DMS53 treated with DMSO at 0.1 percent for 48 hours (cell line): ENCODE measurements around the gene CDHR5.
"Not testable (repeated sequence)": the region's sequence is repeated elsewhere in the genome, so short reads cannot be mapped to it uniquely, and the experiment has no call there.

ENCODE experiments used
- DNase-seq: peaks from one replicate; lab custom pipeline; 2025; ENCODE audit not compliant: unreplicated experiment; lab: John Stamatoyannopoulos, UW

The CDHR5 gene, protein sequence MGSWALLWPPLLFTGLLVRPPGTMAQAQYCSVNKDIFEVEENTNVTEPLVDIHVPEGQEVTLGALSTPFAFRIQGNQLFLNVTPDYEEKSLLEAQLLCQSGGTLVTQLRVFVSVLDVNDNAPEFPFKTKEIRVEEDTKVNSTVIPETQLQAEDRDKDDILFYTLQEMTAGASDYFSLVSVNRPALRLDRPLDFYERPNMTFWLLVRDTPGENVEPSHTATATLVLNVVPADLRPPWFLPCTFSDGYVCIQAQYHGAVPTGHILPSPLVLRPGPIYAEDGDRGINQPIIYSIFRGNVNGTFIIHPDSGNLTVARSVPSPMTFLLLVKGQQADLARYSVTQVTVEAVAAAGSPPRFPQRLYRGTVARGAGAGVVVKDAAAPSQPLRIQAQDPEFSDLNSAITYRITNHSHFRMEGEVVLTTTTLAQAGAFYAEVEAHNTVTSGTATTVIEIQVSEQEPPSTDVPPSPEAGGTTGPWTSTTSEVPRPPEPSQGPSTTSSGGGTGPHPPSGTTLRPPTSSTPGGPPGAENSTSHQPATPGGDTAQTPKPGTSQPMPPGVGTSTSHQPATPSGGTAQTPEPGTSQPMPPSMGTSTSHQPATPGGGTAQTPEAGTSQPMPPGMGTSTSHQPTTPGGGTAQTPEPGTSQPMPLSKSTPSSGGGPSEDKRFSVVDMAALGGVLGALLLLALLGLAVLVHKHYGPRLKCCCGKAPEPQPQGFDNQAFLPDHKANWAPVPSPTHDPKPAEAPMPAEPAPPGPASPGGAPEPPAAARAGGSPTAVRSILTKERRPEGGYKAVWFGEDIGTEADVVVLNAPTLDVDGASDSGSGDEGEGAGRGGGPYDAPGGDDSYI

DNA sequence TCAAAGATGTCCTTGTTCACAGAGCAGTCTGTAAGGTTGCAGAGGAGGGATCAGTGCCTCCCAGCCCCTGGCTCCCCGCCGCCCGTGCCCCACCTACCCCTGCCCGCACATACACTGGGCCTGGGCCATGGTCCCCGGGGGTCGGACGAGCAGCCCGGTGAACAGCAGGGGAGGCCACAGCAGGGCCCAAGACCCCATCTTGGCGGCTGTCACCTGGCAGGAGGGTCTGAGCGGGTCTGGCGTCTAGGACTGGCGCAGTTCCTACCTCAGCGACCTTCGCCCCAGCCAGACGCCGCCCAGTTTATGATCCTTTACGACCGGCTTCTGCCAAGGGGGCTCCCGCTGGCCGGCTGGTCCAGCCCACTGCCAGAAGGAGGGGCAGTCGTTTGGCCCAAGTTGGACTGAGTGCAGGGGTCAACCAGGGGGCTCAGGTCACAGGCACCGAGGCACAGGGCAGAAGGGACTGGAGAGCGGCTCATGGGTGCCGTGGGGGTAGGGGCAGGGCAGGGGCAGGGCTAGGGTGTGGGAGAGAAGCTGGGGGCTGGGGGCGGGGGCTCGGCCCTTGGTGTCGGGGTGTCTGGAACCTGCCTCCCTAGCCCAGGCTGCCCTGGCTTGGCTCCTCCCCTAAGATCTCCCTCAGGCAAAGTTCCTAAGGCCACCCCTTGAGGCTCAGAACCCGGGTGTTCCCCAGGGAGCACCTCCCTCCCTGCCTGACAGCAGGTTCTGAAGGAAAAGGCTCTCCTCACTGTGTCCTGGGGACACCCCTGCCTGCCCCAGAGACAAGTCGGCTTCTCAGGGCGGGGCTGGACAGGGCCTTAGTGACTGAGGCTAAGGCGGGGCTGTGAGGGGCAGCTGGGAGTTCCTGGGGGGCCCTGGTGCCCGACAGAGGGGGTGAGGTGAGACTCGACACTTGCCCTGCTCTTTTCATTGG is at the start of gene CDHR5:
Gene CDHR5 (minus strand): TSS at position 251 of the 931 bp plus-strand sequence. CDS start 53 bp downstream, at position 198.
- no peak for DNase-seq

DNA sequence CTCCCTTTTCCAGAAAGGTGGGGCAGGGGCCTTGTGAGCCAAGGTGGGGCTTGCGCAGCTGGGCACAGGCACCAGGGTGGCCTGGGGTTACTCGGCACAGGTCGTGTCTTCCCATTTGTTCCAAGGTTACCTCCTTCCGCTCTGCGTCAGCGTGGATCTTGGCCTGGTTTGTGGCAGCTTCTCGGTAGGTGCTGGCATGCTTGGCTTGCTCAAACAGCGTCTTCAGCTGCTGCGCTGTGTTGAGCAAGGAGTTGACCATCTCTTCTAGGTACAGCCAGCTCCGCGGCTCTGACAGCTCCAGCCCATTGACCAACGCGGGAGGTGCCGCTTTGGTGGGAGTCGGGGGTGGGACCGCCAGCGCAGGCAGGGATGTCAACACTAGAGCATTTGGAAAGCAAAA is 49.7 kb upstream of the CDHR5 start:
- no peak for DNase-seq

DNA sequence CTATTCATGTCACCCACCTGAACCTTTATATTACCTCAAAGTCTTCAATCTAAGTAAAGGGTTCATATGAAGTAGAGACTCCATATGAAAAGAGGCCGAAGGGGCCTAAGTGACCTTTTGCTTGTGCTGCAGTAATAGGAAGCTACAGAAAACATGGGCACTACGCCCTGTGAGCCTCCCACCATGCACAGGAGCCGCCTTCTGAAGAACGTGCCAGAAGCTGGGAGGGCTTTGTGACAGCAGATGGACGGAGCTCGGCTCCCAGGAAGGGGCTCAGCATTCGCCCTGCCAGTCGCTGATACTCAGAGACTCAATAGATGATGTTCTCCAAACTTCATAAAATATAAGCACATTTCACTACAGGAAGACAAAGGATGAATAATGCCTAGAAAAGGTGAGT is 49.1 kb upstream of the CDHR5 start:
- DNase-seq = no peak

DNA sequence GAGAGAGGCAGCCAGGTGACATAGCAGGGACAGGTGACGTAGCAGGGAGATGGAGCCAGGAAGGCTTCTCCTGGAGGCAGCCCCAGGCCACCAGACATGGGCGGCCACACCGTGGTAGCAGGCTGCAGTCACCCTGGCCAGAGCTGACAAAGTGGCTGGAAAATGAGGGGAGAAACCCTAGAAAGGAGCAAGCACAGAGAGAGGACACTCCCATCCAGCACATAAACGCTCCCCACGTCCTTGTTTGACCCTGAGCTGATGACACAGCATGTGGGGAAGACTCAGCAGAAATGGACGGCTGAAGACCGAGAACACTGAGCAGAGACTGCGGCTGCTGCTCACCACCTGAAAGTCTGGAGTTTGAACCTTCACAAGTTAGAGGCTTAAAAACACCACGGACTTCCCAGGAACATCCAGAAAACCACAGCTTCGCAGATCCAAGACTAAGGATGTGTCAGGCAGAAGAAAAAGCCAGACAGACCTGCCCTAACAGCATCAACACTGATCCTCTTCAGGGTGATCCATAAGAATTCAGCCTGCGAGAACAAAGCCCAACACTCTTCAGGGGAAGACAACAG is 41.0 kb upstream of the CDHR5 start:
- DNase-seq = no peak

DNA sequence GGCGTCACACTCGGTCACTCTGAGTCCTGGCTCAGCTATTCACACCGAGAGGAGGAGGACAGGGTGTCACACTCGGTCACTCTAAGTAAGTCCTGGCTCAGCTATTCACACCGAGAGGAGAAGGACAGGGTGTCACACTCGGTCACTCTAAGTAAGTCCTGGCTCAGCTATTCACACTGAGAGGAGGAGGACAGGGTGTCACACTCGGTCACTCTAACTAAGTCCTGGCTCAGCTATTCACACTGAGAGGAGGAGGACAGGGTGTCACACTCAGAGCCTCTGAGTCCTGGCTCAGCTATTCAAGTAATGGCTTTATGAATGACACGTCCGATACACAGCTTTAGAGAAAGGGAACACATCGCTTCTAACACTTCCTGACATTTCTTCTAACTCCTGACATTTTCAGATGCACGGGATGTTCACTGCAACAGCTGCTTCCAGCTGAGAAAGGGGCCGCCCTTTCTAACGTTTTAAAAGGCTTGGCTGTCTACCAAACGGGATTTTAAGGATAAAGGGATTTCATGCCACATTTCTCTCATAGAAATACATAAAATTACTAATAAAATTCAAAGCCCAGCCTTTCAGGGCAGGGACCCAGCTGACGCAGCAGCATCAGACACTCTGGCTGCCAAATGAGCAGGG is 40.4 kb upstream of the CDHR5 start:
- DNase-seq = no peak

DNA sequence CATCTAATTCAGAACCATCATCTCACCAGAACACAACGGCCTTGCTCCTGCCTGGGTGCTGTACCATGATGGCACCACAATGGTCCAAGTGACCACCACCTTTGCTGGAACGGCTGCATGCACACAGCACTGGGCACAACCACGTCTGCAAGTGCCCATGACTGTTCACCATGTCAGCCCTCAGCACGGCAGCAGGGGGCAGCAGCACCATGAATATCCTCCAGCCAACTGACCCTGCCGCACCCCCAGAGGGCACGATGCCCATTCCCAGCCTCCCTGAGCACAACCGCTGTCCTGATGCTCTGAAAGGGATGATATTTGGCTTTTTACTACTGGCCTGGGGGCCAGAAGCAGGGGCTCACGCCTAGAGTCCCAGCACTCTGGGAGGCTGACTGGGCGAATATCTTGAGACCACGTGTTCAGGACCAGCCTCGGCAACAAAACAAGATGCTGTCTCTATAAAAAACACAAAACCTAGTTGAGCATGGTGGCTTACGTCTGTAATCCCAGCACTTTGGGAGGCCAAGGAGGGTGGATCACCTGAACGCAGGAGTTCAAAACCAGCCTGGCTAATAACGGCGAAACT is 38.0 kb upstream of the CDHR5 start:
- DNase-seq = peak; percentile 21

DNA sequence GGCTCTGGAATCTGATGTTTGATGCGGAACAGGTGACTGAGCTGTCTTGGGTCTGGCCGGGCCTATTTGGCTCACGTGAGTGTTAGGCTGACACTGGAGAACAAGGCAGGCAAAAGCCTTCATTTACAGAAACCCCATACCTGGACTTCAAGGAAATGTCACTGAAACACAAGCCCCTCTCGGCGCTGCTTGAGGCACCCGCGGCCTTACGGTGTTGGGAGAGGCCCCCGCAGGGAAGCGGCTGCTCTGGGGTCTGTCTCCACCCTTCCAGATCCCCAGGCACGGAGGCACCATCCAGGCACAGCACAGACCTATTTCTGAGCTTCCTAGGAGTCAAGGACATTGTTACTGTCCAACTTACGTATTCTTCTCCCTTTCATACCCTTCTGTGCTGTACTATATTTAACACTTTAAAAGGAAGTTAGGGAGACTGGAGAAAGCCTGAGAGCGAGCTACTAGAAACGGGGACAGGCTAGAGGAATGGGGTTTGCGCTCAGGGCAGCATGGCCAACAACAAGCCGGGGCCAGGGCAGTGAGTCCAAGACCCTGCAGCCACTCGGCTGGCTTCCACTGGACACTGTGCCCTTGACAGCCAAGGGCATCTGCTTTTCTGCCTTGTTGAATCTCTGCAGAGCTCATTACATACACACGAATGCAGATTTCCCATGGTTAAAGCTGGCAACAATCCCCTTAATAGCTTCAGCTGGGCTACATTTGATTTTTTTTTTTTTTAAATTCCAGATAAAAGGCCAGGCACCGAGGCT is 36.1 kb upstream of the CDHR5 start:
- DNase-seq = no peak

DNA sequence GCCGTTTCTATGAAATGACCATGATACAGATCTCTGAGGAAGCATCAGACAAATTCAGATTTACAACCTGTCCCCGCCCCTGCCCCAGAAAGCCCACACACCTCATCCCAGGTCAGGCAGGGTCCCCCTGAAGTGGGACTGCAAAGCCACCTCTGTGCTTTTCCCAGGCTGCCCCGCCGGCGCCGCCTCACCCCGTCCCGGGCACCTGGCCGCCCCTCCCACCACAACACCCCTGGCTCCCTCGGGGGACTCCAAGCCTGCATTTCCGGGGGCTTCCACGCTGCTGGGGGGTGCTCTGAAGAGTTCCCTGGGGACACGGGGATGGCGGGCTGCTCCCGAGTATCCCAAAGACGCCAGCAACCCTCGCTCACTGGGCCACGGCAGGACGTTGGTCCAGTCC is 35.5 kb upstream of the CDHR5 start:
- DNase-seq = no peak

DNA sequence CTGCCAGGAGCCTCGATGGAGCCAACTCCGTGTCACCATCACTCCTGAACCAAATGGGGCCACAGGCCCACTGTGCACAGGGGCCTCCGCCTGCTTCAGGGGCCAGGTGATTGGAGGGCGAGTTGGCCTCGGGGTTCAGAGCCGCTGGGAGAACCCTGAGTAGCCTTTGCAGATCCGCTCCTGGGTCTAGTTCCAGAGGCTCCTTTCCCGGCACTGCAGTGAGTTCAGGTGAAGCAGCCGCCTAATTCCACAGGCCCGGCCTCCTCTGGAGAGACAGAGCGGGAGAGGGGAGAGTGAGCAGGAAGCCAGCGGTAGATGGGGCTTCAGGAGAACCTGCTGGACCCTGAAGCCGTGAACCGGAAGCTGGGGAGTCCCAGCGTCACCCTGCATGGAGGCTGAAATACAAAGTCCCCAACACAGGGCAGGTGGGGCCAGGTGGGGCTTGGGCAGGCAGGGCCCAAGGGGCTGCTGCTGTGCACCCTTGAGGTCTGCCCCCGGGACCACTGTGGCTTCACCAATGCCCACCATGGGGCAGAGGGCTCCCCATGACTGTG is 34.9 kb upstream of the CDHR5 start:
- DNase-seq = no peak

DNA sequence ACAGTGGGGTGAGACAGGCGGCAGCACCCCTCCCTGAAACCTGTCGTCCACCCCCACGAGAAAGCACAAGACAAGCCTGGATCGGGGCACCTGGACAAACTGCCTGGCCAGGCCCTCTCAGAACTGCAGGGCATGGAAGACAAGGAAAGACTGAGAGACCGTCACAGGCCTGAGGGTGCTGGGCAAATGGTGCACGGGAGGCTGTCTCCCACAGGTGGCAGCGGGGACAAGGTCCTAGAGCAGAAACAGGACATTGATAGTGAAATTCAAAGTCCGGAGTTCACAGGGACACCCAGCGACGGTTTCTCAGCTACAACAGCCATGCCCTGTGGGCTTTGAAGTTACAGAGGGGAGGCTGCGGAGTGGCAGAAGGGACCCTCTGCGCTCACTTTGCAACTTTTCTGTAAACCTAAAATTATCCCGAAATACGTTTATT is 33.0 kb upstream of the CDHR5 start:
- no peak for DNase-seq

DNA sequence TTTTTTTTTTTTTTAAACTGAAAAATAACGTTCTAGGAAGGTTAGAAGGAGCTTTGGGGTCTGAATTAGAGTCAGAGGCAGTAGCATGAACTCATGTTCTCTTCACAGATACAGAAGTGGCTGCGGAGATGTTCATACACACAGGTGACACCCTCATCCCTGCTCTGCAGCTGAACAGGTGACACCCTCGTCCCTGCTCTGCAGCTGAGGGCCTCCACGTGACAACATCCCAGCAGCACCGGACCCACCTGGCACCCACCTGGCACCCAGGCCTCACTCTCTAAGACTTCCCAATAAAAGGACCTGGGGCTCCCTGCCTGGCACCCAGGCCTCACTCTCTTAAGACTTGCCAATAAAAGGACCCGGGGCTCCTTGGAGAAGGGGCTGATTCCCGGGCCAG is 32.1 kb upstream of the CDHR5 start:
- DNase-seq = no peak

DNA sequence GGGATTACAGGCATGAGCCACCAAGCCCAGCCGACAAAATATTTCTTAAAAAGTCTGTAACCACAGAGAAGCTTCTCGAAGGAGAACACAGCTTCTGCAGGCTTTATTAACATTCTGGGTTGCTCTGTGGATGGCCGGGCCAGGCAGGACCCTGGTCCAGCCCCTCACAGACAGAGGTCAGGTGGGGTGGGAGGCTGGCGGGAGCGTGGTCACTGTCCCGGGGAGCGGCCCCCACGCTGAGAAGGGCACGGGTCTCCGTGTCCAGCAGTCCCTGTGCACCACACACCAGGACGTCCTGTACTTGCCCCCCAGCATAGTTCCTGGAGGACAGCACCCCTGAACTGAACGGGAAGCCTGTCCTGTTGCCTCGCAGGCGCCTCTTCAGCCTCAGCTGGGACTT is 31.7 kb upstream of the CDHR5 start:
- DNase-seq = no peak

DNA sequence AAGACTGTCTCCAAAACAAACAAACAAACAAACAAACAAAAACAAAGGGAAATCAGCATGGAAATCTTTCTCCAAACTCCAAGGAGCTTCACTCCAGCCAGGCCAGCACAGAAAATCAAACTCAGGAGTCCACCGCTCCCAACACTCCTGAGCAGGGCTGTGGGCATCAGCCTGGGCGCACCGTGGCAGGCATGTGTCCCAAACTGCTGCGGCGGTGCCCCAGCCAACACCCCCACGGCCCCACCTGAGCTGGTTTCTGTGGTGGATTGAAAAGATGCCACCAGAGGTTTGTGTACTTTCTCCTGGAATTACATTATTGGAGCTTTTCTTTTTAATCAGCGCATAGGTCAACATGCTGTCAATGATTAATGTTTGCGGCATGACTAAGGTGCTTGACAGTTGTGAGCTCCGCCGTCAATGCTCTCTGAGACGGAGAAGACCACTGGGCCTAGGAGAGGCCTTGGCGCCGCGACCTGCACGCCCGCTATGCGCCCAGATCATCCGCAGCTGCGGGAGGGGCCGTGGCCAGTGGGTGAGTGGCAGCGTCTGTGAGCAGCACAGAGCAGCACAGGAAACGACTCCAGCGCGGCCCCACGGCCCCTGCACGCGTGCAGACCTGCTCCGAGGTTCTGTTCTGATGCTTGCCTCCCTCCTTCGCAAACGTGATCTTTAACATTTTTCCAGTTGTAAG is 30.4 kb upstream of the CDHR5 start:
- peak; percentile 84 for DNase-seq

DNA sequence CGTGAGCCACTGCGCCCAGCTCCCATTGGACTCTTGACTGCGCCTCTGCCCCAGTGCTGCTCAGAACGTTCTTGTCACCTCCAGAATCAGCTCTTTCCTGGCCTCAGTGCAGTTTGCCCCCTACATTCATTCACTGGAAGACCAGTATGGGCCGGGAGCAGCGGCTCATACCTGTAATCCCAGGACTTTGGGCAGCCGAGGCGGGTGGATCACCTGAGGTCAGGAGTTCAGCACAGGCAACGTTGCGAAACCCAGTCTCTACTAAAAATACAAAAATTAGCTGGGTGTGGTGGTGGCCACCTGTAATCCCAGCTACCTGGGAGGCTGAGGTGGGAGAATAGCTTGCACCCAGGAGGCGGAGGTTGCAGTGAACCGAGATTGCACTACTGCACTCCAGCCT is 29.7 kb upstream of the CDHR5 start:
- not testable (repeated sequence) for DNase-seq

DNA sequence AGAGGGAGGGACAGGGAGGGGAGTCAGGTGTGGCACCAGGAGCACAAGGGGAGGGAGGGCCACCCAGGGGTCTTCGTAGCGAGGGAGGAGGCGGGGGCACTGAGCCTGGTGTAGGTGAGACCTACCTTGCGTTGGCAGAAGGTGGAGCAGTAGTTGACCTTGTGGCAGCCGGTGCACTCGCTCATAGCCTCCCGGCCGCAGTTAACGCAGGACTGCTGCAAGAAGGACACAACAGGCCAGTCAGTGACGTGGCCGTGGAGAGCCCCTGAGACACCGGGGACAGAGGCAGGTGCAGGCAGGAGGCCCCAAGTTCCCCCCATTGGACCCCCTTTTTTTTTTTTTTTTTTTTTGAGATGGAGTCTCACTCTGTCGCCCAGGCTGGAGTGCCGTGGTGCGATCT is 29.1 kb upstream of the CDHR5 start:
- DNase-seq = no peak

DNA sequence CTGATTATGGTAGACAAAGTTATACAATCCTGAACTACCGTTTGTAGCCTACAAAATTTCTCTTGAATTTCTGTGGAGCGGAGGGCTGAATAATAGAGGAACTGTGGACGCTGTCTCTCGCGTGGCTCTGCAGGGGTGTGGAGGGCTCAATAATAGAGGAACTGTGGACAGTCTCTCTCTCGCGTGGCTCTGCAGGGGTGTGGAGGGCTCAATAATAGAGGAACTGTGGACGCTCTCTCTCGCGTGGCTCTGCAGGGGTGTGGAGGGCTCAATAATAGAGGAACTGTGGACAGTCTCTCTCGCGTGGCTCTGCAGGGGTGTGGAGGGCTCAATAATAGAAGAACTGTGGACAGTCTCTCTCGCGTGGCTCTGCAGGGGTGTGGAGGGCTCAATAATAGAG is 28.4 kb upstream of the CDHR5 start:
- DNase-seq = not testable (repeated sequence)

DNA sequence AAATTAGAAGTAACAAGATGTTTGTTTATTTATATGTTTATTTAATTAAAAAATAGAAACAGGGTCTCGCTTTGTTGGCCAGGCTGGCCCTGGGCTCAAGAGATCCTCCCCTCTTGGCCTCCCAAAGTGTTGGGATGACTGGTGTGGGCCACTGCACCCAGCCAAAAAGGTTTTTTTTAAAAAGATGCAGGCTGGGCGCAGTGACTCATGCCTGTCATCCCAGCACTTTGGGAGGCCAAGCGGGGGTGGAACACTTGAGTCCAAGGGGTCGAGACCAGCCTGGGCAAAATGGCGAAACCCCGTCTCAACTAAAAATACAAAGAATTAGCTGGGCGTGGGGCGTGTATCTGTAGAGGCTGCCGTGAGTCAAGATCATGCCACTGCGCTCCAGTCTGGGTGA is 25.7 kb upstream of the CDHR5 start:
- no peak for DNase-seq

DNA sequence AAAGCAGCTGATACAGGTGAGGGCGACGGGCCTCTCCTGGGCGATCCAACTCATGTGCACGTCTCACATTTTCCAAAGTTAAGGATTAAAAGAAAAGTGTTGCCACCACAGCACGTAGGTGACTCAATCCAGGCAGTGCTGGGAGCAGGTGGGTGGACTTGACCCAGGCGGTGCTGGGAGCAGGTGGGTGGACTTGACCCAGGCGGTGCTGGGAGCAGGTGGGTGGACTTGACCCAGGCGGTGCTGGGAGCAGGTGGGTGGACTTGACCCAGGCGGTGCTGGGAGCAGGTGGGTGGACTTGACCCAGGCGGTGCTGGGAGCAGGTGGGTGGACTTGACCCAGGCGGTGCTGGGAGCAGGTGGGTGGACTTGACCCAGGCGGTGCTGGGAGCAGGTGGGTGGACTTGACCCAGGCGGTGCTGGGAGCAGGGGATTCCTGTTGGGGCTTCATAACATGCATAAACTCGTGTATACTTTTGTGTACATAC is 23.0 kb upstream of the CDHR5 start:
- DNase-seq = not testable (repeated sequence)
